Neural cell (in vitro differentiated cells): ENCODE results near the gene FBXO24. TPM values are rescaled to one million over a fixed set of nuclear protein-coding genes. Genes with fewer than 3 reads are reported as not detected.

ENCODE experiments used
- H2AFZ ChIP-seq: fragments of 200-600, 300-800 bp; sonication (generic), shearing (Covaris generic); 2 replicates; pipeline ENCODE4 v1.6.0; 2014; ENCODE audit warnings: low read depth, mild to moderate bottlenecking, antibody characterized with exemption, low read length, moderate library complexity
- H3F3A ChIP-seq: fragments of 200-600 bp; shearing (Covaris generic); 2 replicates; pipeline ENCODE4 v1.6.1; 2016; ENCODE audit warnings: mild to moderate bottlenecking, moderate library complexity, mixed read lengths, antibody characterized with exemption, low read length; ENCODE audit not compliant: insufficient read depth, poor library complexity, severe bottlenecking
- H3K27ac ChIP-seq: fragments of 200-600, 300-800 bp; sonication (generic), shearing (Covaris generic); 2 replicates; pipeline ENCODE4 v1.5.1; 2014; ENCODE audit warnings: mild to moderate bottlenecking, low read length, moderate library complexity
- H3K27me3 ChIP-seq: fragments of 300-800, 200-600 bp; sonication (generic), shearing (Covaris generic); 2 replicates; pipeline ENCODE4 v1.6.0; 2014; ENCODE audit warnings: mild to moderate bottlenecking, low read depth, low read length, moderate library complexity; ENCODE audit not compliant: insufficient read depth
- H3K36me3 ChIP-seq: fragments of 300-800, 200-600 bp; sonication (generic), shearing (Covaris generic); 2 replicates; pipeline ENCODE4 v1.5.1; 2014; ENCODE audit warnings: mild to moderate bottlenecking, antibody characterized with exemption, low read length, moderate library complexity; ENCODE audit not compliant: insufficient read depth
- H3K4me2 ChIP-seq: fragments of 300-800, 200-600 bp; sonication (generic), shearing (Covaris generic); 2 replicates; pipeline ENCODE4 v1.6.0; 2014; ENCODE audit warnings: mild to moderate bottlenecking, low read length
- H3K4me3 ChIP-seq: fragments of 300-800, 200-600 bp; sonication (generic), shearing (Covaris generic); 2 replicates; pipeline ENCODE4 v1.5.1; 2014; ENCODE audit warnings: mild to moderate bottlenecking, low read length, moderate library complexity
- H3K79me2 ChIP-seq: fragments of 200-600 bp; shearing (Covaris generic); replicated peaks from 2 replicates; pipeline ENCODE4 v1.6.0; 2014; ENCODE audit warnings: mild to moderate bottlenecking, low read length, moderate library complexity; ENCODE audit not compliant: insufficient read depth
- H3K9ac ChIP-seq: fragments of 300-800, 200-600 bp; sonication (generic), shearing (Covaris generic); 2 replicates; pipeline ENCODE4 v1.6.1; 2016; ENCODE audit warnings: mild to moderate bottlenecking, low read length, mixed read lengths
- H3K9me2 ChIP-seq: fragments of 200-600 bp; shearing (Covaris generic); 2 replicates; pipeline ENCODE4 v1.6.1; 2016; ENCODE audit warnings: mild to moderate bottlenecking, low read length, mixed read lengths; ENCODE audit not compliant: insufficient read depth
- H3K9me3 ChIP-seq: fragments of 200-600, 300-800 bp; sonication (generic), shearing (Covaris generic); 2 replicates; pipeline ENCODE4 v1.6.1; 2016; ENCODE audit warnings: mild to moderate bottlenecking, mixed run types, low read length, moderate library complexity, mixed read lengths
- H4K20me1 ChIP-seq: fragments of 200-600 bp; shearing (Covaris generic); 2 replicates; pipeline ENCODE4 v1.6.1; 2016; ENCODE audit warnings: mild to moderate bottlenecking, mixed run types; ENCODE audit not compliant: insufficient read depth
- CTCF ChIP-seq: fragments of 450-650 bp; IDR thresholded peaks from 2 replicates; pipeline ENCODE4 v1.5.1; 2014; ENCODE audit warnings: antibody characterized with exemption, mild to moderate bottlenecking, moderate library complexity; ENCODE audit not compliant: poor library complexity, severe bottlenecking
- EP300 ChIP-seq: fragments of 450-650 bp; conservative IDR thresholded peaks from 2 replicates; pipeline ENCODE4 v1.6.1; 2014; ENCODE audit warnings: antibody characterized with exemption, mild to moderate bottlenecking, moderate library complexity; ENCODE audit not compliant: poor library complexity, severe bottlenecking
- MXI1 ChIP-seq: fragments of 450-650 bp; conservative IDR thresholded peaks from 2 replicates; pipeline ENCODE4 v1.6.1; 2014; ENCODE audit warnings: antibody characterized with exemption, mild to moderate bottlenecking; ENCODE audit not compliant: poor library complexity, severe bottlenecking
- RAD21 ChIP-seq: fragments of 450-650 bp; conservative IDR thresholded peaks from 2 replicates; pipeline ENCODE4 v1.6.1; 2014; ENCODE audit warnings: antibody characterized with exemption, mild to moderate bottlenecking, moderate library complexity
- REST ChIP-seq: IDR thresholded peaks from 2 replicates; pipeline ENCODE4 v1.6.1; 2012; ENCODE audit warnings: borderline replicate concordance
- SMC3 ChIP-seq: fragments of 450-650 bp; conservative IDR thresholded peaks from 2 replicates; pipeline ENCODE4 v1.6.1; 2014; ENCODE audit warnings: antibody characterized with exemption, mild to moderate bottlenecking, moderate library complexity; ENCODE audit not compliant: poor library complexity
- TAF1 ChIP-seq: IDR thresholded peaks from 2 replicates; pipeline ENCODE4 v1.6.1; 2012; ENCODE audit warnings: low read depth
- polyA plus RNA-seq: library from polyadenylated mRNA; depleted of rRNA; stranded (reverse); fragments of >200 nt; gene quantifications from 2 replicates; pipeline ENCODE4 v1.2.3, GENCODE V29; 2014

FBXO24 gene
- polyA plus RNA-seq, 1 donor from 2014 or later: 0.52 TPM

GRCh38 chr7:100620239-100620638, 34.1 kb downstream of the FBXO24 start:
- Histone ChIP-seq H3K9ac (no peak overlapping the region), H3F3A (no peaks in the 10 kb centered on the region), H4K20me1 (no peaks in the 10 kb centered on the region), H3K4me2 (no peak overlapping the region), H2AFZ (no peak overlapping the region), H3K9me2 (no peaks in the 10 kb centered on the region), H3K9me3 (no peaks in the 10 kb centered on the region), H3K79me2 (no peaks in the 10 kb centered on the region), H3K36me3 (no peaks in the 10 kb centered on the region), H3K27me3 (no peaks in the 10 kb centered on the region), H3K4me3 (no peak overlapping the region), H3K27ac (no peak overlapping the region)
- TF ChIP-seq EP300: no peak
- no peak for TF ChIP-seq REST
- no peak for TF ChIP-seq SMC3
- no peak for TF ChIP-seq TAF1
- TF ChIP-seq CTCF: no peak

DNA sequence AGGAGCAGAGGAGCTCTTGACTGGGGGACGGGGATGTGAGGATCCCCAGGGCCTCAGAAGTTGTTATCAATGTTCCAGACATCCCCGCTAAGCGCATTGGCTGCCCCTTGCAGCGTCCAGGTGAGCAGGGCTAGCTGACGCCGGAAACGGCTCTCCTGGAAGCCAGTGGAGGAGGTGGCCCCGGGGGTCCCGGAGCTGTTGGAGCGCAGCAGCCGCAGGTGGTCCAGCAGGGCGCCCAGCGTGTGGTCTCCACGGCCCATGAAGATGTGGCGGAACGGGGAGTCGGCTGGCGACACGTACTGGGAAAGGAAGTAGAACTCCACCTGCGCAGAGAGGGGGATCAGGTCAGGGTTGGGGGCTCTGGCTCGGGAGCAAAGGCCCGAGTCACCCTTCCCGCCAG, 34.7 kb downstream of the FBXO24 start:
- Histone ChIP-seq H3K27ac (no peak overlapping the region), H3K4me2 (no peak overlapping the region), H3K9ac (no peak overlapping the region), H2AFZ (no peak overlapping the region), H3K9me2 (no peaks in the 10 kb centered on the region), H3K4me3 (no peak overlapping the region), H3K79me2 (no peaks in the 10 kb centered on the region), H3K27me3 (no peaks in the 10 kb centered on the region), H3K36me3 (no peaks in the 10 kb centered on the region), H3F3A (no peaks in the 10 kb centered on the region), H4K20me1 (no peaks in the 10 kb centered on the region), H3K9me3 (no peaks in the 10 kb centered on the region)
- TF ChIP-seq RAD21 (no peak), REST (no peak), CTCF (no peak), MXI1 (no peak)
